HEK293 (cell line): ENCODE measurements around the gene NEK7.

ENCODE experiments used
- CTCF ChIA-PET: fragments of 350-600 bp; formaldehyde crosslinking; extraction: SDS; loops from one replicate; lab custom pipeline; 2021; ENCODE audit warnings: antibody characterized with exemption; lab: Yijun Ruan, JAX
- POLR2A ChIA-PET: fragments of 300-600 bp; formaldehyde crosslinking; extraction: SDS; loops from one replicate; lab custom pipeline; 2020; ENCODE audit warnings: antibody characterized with exemption, inconsistent platforms; lab: Yijun Ruan, JAX
- H3K27ac ChIP-seq: fragments of 200-500 bp; sonication (Bioruptor generic); 2 replicates; pipeline ENCODE4 v1.5.1; 2014; ENCODE audit warnings: low read depth, low read length, control low read depth, inconsistent platforms; ENCODE audit errors: extremely low read depth
- H3K36me3 ChIP-seq, 2 experiments: fragments of 200-500 bp in 1 of 2; sonication (Bioruptor generic) in 1 of 2; 1 replicate in 1 of 2; 2 replicates in 1 of 2; pipeline ENCODE4 v1.5.1; 2014 to 2017; ENCODE audit warnings: inconsistent platforms in 2 of 2, low read length in 2 of 2; ENCODE audit not compliant: control insufficient read depth in 2 of 2, insufficient read depth in 1 of 2
- H3K4me1 ChIP-seq: fragments of 200-500 bp; sonication (Bioruptor generic); 2 replicates; pipeline ENCODE4 v1.5.1; 2014; ENCODE audit warnings: mild to moderate bottlenecking, low read length, inconsistent platforms; ENCODE audit not compliant: control insufficient read depth, insufficient read depth
- H3K4me3 ChIP-seq: 2 replicates; pipeline ENCODE4 v1.5.1; 2011; ENCODE audit warnings: low read depth, mild to moderate bottlenecking, control low read depth, low read length, moderate library complexity
- H3K9me3 ChIP-seq: fragments of 200-500 bp; sonication (Bioruptor generic); 2 replicates; pipeline ENCODE4 v1.5.1; 2014; ENCODE audit warnings: low read depth, low read length, inconsistent platforms; ENCODE audit not compliant: control insufficient read depth, insufficient read depth
- HOXC10 ChIP-seq: sonication (generic); formaldehyde crosslinking; IDR thresholded peaks from 2 replicates; pipeline ENCODE4 v1.8.1; 2023; ENCODE audit warnings: mild to moderate bottlenecking, missing genetic modification reagents
- IKZF3 ChIP-seq: fragments of 450-650 bp; IDR thresholded peaks from 2 replicates; pipeline ENCODE4 v1.5.0; 2018; ENCODE audit warnings: missing biosample characterization, mild to moderate bottlenecking, missing genetic modification characterization, moderate library complexity
- KLF8 ChIP-seq: fragments of 450-650 bp; formaldehyde crosslinking; IDR thresholded peaks from 2 replicates; pipeline ENCODE4 v1.5.1; 2016; ENCODE audit warnings: missing biosample characterization, missing genetic modification characterization
- SCRT1 ChIP-seq: fragments of 450-650 bp; formaldehyde crosslinking; IDR thresholded peaks from 2 replicates; pipeline ENCODE4 v1.5.1; 2016; ENCODE audit warnings: missing biosample characterization, missing genetic modification characterization, borderline replicate concordance
- SCRT2 ChIP-seq: fragments of 450-650 bp; formaldehyde crosslinking; IDR thresholded peaks from 2 replicates; pipeline ENCODE4 v1.5.1; 2016; ENCODE audit warnings: missing biosample characterization, missing genetic modification characterization
- ZNF202 ChIP-seq: fragments of 450-650 bp; formaldehyde crosslinking; IDR thresholded peaks from 2 replicates; pipeline ENCODE4 v1.5.1; 2016; ENCODE audit warnings: missing biosample characterization, missing genetic modification characterization, borderline replicate concordance
- ZNF221 ChIP-seq: fragments of 450-650 bp; formaldehyde crosslinking; IDR thresholded peaks from 2 replicates; pipeline ENCODE4 v1.5.1; 2017; ENCODE audit warnings: missing biosample characterization, missing genetic modification characterization, borderline replicate concordance
- ZNF223 ChIP-seq: fragments of 450-650 bp; formaldehyde crosslinking; IDR thresholded peaks from 2 replicates; pipeline ENCODE4 v1.5.1; 2016; ENCODE audit warnings: missing biosample characterization, missing genetic modification characterization
- ZNF366 ChIP-seq: fragments of 450-650 bp; formaldehyde crosslinking; conservative IDR thresholded peaks from 2 replicates; pipeline ENCODE4 v1.5.1; 2016; ENCODE audit warnings: missing biosample characterization, missing genetic modification characterization
- ZNF654 ChIP-seq: fragments of 450-650 bp; formaldehyde crosslinking; IDR thresholded peaks from 2 replicates; pipeline ENCODE4 v1.5.1; 2016; ENCODE audit warnings: low read depth, missing biosample characterization, missing genetic modification characterization
- ZNF660 ChIP-seq: fragments of 450-650 bp; IDR thresholded peaks from 2 replicates; pipeline ENCODE4 v1.5.1; 2018; ENCODE audit warnings: missing biosample characterization, mild to moderate bottlenecking, missing genetic modification characterization
- ZNF677 ChIP-seq: fragments of 450-650 bp; IDR thresholded peaks from 2 replicates; pipeline ENCODE4 v1.5.0; 2018; ENCODE audit warnings: missing biosample characterization, mild to moderate bottlenecking, missing genetic modification characterization, moderate library complexity
- TF ChIP-seq, protein P1 (sequence below): fragments of 450-650 bp; formaldehyde crosslinking; conservative IDR thresholded peaks from 2 replicates; pipeline ENCODE4 v1.5.1; 2016; ENCODE audit warnings: low read depth, missing biosample characterization, missing genetic modification characterization
- TF ChIP-seq, protein P2 (sequence below): fragments of 450-650 bp; formaldehyde crosslinking; IDR thresholded peaks from 2 replicates; pipeline ENCODE4 v1.5.1; 2016; ENCODE audit warnings: missing biosample characterization, missing genetic modification characterization
- TF ChIP-seq, protein P3 (sequence below): fragments of 450-650 bp; formaldehyde crosslinking; IDR thresholded peaks from 2 replicates; pipeline ENCODE4 v1.5.1; 2016; ENCODE audit warnings: missing biosample characterization, missing genetic modification characterization
- TF ChIP-seq, protein P4 (sequence below): fragments of 450-650 bp; formaldehyde crosslinking; IDR thresholded peaks from 2 replicates; pipeline ENCODE4 v1.5.1; 2016; ENCODE audit warnings: missing biosample characterization, missing genetic modification characterization, low read depth
- TF ChIP-seq, protein P5 (sequence below): fragments of 450-650 bp; formaldehyde crosslinking; IDR thresholded peaks from 2 replicates; pipeline ENCODE4; 2016; ENCODE audit warnings: missing biosample characterization, missing genetic modification characterization
- TF ChIP-seq, protein P6 (sequence below): fragments of 450-650 bp; formaldehyde crosslinking; IDR thresholded peaks from 2 replicates; pipeline ENCODE4 v1.5.1; 2016; ENCODE audit warnings: missing biosample characterization, missing genetic modification characterization, borderline replicate concordance

NEK7 gene

DNA sequence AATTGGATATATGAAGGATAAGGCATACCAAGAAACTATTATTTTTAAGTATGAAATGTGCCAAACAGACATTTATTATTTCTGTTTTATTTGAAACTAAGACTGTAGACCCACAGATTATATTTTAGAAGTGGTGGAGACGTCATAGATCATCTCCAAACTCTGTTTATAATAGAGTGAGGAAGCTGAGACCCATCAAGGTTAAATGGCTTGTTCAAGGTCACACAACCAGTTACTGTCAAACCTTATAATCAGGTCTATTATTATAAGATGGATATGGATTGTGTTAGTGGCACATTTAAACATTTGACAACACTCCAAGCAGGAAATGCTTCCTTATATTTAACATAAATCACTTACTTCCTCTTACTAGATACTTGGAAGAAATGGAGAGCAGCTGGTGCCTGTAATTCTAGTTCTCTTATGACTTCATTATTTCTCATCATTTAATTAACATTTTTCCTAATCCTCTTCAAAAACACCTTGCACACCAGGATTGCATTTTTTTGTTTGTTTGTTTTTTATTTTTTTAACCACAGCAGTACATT, 117.0 kb downstream of the NEK7 start (continued):
- TF ChIP-seq, protein P1, sequence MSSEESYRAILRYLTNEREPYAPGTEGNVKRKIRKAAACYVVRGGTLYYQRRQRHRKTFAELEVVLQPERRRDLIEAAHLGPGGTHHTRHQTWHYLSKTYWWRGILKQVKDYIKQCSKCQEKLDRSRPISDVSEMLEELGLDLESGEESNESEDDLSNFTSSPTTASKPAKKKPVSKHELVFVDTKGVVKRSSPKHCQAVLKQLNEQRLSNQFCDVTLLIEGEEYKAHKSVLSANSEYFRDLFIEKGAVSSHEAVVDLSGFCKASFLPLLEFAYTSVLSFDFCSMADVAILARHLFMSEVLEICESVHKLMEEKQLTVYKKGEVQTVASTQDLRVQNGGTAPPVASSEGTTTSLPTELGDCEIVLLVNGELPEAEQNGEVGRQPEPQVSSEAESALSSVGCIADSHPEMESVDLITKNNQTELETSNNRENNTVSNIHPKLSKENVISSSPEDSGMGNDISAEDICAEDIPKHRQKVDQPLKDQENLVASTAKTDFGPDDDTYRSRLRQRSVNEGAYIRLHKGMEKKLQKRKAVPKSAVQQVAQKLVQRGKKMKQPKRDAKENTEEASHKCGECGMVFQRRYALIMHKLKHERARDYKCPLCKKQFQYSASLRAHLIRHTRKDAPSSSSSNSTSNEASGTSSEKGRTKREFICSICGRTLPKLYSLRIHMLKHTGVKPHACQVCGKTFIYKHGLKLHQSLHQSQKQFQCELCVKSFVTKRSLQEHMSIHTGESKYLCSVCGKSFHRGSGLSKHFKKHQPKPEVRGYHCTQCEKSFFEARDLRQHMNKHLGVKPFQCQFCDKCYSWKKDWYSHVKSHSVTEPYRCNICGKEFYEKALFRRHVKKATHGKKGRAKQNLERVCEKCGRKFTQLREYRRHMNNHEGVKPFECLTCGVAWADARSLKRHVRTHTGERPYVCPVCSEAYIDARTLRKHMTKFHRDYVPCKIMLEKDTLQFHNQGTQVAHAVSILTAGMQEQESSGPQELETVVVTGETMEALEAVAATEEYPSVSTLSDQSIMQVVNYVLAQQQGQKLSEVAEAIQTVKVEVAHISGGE (tag by site-specific recombination): no peak
- no peak for TF ChIP-seq KLF8 (tag by site-specific recombination)
- no peak for TF ChIP-seq ZNF366 (tag by site-specific recombination)
- no peak for TF ChIP-seq ZNF677 (tag by site-specific recombination)
- TF ChIP-seq IKZF3 (tag by site-specific recombination): no peak
- TF ChIP-seq, protein P2, sequence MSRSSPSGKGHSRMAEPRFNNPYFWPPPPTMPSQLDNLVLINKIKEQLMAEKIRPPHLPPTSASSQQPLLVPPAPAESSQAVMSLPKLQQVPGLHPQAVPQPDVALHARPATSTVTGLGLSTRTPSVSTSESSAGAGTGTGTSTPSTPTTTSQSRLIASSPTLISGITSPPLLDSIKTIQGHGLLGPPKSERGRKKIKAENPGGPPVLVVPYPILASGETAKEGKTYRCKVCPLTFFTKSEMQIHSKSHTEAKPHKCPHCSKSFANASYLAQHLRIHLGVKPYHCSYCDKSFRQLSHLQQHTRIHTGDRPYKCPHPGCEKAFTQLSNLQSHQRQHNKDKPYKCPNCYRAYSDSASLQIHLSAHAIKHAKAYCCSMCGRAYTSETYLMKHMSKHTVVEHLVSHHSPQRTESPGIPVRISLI (tag by site-specific recombination): no peak
- TF ChIP-seq, protein P3, sequence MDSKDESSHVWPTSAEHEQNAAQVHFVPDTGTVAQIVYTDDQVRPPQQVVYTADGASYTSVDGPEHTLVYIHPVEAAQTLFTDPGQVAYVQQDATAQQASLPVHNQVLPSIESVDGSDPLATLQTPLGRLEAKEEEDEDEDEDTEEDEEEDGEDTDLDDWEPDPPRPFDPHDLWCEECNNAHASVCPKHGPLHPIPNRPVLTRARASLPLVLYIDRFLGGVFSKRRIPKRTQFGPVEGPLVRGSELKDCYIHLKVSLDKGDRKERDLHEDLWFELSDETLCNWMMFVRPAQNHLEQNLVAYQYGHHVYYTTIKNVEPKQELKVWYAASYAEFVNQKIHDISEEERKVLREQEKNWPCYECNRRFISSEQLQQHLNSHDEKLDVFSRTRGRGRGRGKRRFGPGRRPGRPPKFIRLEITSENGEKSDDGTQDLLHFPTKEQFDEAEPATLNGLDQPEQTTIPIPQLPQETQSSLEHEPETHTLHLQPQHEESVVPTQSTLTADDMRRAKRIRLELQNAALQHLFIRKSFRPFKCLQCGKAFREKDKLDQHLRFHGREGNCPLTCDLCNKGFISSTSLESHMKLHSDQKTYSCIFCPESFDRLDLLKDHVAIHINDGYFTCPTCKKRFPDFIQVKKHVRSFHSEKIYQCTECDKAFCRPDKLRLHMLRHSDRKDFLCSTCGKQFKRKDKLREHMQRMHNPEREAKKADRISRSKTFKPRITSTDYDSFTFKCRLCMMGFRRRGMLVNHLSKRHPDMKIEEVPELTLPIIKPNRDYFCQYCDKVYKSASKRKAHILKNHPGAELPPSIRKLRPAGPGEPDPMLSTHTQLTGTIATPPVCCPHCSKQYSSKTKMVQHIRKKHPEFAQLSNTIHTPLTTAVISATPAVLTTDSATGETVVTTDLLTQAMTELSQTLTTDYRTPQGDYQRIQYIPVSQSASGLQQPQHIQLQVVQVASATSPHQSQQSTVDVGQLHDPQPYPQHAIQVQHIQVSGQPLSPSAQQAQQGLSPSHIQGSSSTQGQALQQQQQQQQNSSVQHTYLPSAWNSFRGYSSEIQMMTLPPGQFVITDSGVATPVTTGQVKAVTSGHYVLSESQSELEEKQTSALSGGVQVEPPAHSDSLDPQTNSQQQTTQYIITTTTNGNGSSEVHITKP: no peak

DNA sequence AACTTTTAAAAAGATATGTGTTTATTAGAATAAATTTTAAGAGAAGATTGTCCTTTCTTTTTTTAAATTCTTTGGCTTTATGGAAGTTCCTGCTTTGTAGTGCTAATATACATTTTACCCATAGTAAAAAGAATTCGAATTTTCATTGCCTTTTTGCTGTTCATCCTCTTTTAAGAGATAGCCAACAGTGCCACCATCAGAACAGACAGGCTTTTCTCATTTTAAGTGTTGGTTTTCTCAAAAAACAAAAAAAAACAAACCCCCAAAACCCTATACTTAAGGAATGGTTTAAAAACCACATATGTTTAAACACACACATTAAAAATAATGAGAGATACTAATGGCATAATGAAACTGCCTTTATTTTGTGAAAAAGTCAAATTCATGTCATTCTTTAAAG, 118.8 kb downstream of the NEK7 start:
- ChIA-PET POLR2A (no interaction called here), CTCF (interaction anchor here (0.7 kb wide), 1 partner anchor 129 kb away, joined by 3 read pairs; no protein-coding TSS in a partner anchor)
- Histone ChIP-seq H3K27ac (no peak overlapping the region), H3K4me3 (no peak overlapping the region), H3K36me3 (no peaks in the 10 kb centered on the region)
- TF ChIP-seq ZNF654 (tag by site-specific recombination) (0 out of 2 replicates have a peak, but pooled peaks have one; percentile 16), HOXC10 (CRISPR knock-in tag) (no peak)
- TF ChIP-seq, protein P4, sequence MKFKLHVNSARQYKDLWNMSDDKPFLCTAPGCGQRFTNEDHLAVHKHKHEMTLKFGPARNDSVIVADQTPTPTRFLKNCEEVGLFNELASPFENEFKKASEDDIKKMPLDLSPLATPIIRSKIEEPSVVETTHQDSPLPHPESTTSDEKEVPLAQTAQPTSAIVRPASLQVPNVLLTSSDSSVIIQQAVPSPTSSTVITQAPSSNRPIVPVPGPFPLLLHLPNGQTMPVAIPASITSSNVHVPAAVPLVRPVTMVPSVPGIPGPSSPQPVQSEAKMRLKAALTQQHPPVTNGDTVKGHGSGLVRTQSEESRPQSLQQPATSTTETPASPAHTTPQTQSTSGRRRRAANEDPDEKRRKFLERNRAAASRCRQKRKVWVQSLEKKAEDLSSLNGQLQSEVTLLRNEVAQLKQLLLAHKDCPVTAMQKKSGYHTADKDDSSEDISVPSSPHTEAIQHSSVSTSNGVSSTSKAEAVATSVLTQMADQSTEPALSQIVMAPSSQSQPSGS (tag by site-specific recombination): no peak
- TF ChIP-seq, all 188 proteins: peak for 1
- Histone ChIP-seq H3K9me3 (no peaks in the 10 kb centered on the region), H3K4me1 (peaks cover 6% of the 10 kb centered on the region; the same call in 1 of the 2 replicates)

DNA sequence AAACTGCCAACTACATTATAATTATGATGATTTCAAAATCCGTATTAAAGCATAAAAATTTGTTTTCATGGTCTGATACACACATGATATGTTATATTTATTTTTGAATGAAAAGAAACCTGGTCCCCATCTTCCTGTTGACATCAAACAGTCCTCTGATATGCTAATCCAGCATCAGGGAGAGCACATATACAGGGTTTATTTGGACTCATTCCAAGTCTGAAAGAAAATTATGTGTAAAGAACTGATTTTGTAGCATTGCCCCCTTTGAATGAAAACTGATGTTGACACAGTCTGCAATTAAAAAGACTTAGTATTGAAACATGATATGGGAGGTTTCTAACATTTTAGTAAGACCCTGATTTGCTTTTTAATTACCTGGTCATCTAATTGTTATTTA, 119.4 kb downstream of the NEK7 start:
- H3K9me3 ChIP-seq: no peaks in the 10 kb centered on the region
- peaks cover 6% of the 10 kb centered on the region; the same call in 1 of the 2 replicates for H3K4me1 ChIP-seq
- no peak overlapping the region for H3K4me3 ChIP-seq
- POLR2A ChIA-PET: no interaction called here
- CTCF ChIA-PET: interaction anchor here (0.6 to 0.7 kb wide), 2 partner anchors 80 to 130 kb away, joined by 3 read pairs; no protein-coding TSS in a partner anchor
- H3K27ac ChIP-seq: no peak overlapping the region
- H3K36me3 ChIP-seq: no peaks in the 10 kb centered on the region
- TF ChIP-seq ZNF221 (tag by site-specific recombination) (no peak), SCRT1 (tag by site-specific recombination) (no peak), ZNF202 (tag by site-specific recombination) (no peak), ZNF660 (tag by site-specific recombination) (no peak), ZNF223 (tag by site-specific recombination) (no peak), SCRT2 (no peak)
- TF ChIP-seq, protein P5, sequence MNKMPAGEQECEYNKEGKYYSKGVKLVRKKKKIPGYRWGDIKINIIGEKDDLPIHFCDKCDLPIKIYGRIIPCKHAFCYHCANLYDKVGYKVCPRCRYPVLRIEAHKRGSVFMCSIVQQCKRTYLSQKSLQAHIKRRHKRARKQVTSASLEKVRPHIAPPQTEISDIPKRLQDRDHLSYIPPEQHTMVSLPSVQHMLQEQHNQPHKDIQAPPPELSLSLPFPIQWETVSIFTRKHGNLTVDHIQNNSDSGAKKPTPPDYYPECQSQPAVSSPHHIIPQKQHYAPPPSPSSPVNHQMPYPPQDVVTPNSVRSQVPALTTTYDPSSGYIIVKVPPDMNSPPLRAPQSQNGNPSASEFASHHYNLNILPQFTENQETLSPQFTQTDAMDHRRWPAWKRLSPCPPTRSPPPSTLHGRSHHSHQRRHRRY (tag by site-specific recombination): no peak
- TF ChIP-seq, protein P6, sequence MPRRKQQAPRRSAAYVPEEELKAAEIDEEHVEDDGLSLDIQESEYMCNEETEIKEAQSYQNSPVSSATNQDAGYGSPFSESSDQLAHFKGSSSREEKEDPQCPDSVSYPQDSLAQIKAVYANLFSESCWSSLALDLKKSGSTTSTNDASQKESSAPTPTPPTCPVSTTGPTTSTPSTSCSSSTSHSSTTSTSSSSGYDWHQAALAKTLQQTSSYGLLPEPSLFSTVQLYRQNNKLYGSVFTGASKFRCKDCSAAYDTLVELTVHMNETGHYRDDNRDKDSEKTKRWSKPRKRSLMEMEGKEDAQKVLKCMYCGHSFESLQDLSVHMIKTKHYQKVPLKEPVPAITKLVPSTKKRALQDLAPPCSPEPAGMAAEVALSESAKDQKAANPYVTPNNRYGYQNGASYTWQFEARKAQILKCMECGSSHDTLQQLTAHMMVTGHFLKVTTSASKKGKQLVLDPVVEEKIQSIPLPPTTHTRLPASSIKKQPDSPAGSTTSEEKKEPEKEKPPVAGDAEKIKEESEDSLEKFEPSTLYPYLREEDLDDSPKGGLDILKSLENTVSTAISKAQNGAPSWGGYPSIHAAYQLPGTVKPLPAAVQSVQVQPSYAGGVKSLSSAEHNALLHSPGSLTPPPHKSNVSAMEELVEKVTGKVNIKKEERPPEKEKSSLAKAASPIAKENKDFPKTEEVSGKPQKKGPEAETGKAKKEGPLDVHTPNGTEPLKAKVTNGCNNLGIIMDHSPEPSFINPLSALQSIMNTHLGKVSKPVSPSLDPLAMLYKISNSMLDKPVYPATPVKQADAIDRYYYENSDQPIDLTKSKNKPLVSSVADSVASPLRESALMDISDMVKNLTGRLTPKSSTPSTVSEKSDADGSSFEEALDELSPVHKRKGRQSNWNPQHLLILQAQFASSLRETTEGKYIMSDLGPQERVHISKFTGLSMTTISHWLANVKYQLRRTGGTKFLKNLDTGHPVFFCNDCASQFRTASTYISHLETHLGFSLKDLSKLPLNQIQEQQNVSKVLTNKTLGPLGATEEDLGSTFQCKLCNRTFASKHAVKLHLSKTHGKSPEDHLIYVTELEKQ (tag by site-specific recombination): no peak
